GM19324 (cell line): Measurements from ENCODE around the gene CHCHD6.

Source experiments
- ATAC-seq: cut with Tn5 transposase; IDR thresholded peaks from one replicate; pipeline ENCODE4 v1.9.1; 2021; ENCODE audit warnings: mild to moderate bottlenecking, moderate library complexity; ENCODE audit not compliant: unreplicated experiment, low FRiP score

The CHCHD6 gene

DNA sequence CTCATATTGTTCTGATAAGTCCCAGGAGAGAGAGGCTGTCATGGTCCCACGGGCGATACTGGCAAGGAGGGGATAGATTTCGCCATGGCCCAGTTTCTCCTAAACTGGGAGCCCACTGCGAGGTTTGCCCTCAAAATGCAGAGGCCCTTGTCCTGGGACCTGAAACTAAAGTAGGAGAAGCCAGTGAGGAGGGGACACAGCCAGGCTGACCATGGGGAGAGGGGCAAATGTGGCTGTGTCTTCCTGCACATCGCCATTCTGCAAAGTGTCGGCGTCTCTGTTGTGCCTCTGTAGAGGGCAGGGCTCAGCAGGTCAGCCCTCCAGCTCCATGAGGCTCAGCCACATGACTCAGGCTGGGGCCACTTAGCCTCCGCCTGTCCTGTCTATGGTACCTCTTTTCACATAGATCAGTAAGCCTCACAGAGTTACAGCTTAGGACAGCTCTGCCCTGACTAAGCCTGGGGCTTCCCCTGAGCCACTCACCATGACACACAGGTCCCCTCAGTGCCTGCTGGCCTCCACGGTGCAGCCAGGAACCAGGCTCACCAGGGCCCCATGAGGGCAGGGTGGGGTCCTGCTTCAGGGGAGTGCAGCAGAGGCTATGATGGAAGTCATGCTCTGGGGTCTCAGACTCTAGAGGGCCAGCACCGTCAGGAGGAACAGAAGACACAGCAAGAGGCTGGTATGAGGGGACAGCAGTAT lies 250.3 kb downstream of the CHCHD6 start:
- no peak for ATAC-seq

DNA sequence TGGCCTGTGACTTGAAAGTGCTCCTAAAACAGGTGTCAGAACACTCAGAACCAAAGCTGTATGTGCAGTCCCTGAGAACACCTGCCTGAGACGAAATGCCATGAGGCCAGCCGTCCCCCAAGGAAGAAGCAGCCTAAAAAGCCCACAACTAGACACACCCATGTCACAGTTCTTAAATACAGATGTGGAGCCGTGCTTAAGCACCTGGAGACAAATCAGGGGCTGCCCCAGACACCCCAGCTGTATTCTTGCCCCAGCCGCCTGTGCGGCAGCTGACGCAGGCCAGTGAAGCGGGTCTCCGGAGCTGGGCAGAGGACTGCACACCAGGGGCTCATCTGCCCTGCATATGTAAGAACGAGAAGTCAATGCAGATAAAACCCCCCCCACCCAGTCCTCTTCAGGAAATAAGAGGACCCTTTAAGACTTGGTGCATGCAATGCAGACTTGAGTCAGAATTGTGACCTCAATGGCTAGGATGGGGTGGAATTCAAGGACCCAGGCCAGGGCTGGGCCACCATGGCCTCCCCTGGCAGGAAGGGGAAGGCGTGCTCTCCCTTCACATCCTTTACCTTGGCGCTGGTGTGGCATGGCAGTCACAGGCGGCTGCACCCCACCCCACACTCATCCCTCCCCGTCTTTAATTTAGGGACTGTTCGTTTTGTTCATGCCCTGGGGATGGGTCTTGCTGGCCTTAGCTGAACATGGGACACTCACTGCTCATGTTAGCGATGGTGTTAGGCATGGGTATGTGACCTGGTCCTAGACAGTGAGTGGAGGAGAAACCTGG lies 251.2 kb downstream of the CHCHD6 start:
- ATAC-seq, result no peak

DNA sequence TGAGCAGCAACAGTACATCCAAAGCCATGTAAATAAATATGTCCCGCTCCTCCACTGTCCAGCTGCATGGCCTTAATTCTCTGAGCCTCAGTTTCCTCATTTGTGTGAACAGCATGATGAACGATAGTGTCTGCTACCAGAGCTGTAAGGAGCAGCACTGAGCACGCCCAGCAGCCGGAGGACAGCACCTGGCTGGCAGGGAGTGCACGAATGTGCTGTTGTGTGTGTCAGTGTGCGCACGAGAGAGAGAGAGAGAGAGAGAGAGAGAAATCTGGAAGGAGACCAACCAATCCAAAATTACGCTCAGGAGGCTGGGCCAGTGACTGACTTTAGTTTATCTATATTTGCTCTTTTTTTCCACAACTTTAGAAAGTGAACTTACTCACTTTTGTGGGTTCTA lies 252.3 kb downstream of the CHCHD6 start:
- no peak for ATAC-seq

DNA sequence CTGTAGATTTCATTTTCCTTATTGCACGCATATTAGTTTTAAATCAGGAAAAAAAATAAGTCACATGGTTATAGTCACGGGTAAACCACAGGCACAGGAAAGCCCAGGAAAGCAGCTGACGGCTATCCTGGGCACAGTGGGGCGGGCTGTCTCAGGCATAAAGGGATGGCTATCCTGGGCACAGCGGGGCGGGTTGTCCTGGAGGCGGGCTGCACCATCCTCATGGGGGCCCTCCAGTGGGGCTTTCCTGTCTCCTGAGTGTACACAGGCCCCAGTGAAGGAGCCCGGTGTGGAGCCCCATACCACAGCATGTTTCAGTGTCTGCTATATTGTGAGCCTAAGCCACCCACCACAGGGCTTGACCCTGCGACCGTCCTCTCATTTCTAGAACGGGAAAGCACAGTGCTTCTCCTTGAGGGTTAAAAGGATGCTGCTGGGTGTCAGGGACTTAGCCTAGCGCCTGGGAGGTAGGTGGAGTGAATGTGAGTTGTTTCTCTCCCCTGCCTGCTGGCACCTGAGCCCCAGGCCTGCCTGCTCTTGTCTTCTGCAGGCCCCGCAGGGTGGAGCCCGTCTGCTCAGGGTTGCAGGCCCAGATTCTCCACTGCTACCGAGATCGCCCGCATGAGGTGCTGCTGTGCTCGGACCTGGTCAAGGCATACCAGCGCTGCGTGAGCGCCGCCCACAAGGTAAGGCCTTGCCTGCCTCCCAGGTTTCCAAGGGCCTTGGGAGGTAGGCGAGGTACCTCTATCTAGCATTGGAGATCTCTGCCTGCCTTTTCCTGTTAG lies 253.0 kb downstream of the CHCHD6 start:
- ATAC-seq, result no peak

DNA sequence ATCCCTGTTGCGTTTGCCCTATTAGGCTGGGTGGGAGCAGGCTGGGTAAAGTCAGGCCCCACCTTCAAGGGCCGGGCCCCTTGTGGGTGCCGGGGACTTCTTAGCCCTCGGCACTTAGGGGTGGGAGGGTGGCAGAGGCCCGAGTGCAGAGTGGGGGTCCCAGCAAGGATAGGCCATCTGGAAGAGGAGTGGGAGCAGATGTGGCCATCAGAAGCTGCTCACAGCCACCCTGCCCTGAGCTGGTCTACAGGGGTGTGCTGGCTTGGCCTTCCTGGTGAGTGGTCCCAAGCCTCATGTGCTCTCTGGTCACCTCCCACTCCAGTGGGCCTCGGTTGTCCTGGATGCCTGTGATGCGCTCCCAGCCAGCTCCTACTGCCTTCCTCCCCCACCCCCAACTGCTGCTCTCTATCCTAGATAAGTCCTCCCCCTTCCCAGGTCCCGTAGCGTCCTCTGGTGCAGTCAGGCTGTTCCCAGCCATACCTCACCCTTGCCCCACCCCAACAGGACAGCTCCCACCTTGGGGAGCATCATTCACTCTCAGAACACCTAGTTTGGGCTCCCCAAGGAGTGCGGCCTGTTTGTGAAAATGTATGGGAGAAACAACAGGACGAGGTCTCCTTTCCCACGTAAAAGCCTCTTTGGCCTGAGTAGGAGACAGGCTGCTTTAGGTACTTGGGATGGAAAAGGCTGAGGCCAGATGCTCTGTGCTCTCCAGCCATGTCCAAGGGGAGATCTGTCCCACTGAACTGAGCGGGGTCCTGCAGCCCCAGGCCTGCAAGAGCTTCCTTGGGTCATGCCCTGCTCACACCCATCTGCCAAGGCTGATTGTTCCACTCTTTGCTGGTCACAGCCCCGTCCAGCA lies 254.0 kb downstream of the CHCHD6 start:
- ATAC-seq, result no peak

DNA sequence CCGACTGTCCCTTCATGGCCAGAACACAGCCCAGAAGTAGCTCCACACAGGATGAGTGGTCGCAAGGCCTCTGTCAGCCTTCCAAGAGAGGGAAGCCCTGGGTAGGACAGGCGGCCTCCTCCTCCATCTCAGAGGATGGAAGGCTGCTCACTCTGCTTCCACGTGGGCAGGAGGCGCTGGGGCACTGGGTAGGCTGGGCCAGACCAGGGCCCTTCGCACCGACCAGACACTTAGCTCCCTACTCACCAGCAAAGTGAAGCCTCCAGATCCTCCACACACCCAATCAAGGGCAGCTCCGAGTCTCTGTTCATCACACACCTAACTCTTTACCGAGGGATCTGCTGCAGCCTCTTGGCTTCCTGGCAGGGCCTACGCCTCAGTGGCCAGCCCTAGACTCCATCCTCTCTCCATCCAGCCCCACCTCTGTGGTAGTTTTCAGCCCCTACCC lies 254.6 kb downstream of the CHCHD6 start:
- ATAC-seq, result no peak

DNA sequence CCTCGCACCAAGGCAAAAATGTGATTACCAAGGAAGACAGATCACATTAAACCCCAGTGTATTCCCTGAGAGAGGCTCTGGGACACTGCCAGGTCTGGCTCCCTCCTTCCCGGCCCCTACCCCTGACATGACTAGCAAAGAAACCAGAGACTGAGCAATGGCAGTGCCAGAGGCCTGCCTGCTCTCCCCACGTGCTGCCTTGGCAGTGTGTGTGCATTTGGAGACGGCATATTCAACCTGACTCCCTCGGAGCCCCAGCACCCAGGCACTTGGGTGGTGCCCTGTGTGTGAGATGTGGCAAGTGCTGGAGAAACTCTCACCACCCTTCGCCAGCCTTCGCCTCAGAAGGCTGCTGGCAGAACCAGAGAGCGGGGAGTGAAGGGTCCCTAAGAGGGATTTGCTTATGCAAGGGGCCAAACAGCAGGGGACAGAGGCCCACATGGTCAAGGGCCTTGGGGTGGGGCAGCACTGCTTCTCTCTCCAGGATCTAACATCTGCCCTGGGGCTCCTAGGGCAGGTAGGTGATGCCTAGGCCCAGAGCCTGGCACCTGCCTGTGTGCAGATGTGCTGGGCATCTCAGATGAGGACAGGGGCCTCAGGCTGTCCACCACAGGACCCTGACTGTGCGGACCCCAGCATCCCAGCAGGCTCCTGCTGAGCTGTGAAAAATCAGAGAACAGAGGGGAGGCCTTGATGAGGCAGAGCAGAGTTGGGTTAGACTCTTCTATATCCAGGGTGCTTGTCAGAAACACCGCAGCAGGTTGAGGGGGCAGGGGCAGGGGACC lies 255.3 kb downstream of the CHCHD6 start:
- no peak for ATAC-seq

DNA sequence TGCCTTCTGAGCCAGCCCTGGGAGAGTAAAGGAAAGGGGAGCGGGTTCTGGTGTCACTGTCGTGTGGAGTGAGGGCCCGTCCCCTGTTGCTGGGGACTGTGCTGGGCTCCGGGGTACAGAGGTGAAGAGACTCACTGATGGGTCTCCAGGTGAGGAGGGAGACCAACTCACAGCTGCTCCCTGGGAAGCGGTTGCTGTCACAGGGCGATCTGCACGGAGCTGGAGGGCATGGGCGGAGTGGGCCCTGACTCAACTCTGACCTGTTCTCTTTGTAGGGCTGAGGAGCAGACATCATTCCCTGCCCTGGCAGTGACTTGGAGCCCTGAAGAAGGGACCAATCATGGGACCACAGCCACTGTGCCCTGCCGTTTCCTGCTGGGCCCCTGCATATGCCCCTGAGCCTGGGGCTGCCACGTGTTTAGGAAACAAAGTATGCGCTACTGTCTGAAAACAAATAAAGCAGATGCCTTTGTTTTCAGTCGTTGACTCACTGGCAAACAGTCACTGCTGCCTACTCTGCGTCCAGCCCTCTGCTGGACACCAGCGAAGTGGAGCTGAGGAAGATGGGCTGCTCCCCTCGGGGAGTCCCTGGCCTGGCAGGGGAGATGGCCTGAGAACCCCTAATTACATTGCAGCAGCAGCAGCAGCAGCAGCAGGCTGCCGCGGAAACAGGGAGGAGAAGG lies 256.0 kb downstream of the CHCHD6 start:
- ATAC-seq, result no peak

DNA sequence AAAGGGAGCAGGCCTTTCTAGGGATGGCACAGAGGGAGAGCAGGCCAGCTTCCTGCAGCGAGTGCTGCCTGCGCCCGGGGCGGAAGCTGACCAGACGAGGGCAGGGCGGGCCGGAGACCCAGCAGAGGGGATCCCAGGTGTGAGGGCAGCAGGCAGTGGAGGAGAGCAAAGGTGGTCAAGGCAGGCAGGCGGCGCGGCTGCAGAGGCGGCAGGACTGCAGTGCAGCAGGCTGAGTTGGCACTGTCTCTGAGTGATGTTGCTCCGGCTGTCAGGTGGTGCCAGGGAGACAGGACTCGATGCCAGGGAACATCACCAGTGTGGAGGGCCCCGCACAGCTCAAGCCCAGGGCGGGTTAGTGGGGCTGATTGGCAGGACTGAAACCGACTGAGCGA lies 256.6 kb downstream of the CHCHD6 start:
- ATAC-seq, result no peak

DNA sequence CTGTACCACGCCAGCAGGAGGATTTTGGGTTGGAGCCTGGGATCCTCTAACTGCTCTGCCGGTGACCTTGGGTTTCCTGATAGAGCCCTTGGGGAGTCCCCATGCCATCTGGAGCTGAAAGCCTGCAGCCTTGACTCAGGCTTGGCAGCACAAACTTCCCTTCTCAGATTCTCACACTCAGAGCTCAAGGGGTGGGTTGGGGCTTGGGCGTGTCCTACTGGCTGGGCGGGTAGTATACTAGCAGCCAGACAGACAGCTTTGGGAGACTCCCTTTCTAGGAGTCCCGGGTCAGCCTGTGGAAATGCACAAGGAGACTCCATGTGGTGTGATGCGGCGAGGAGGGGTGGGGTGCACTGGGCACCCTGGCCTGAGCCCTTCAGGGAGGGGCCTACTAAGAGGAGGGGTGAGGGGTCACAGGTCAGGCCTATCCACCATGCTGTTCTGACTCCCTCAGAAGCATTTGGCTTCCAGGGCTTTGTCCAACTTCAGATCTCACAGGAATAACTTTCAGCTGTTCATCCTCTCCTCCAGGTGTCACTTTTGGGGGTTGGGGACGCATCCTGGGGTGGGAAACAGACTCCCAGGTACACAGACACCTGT lies 257.3 kb downstream of the CHCHD6 start:
- ATAC-seq, result no peak

DNA sequence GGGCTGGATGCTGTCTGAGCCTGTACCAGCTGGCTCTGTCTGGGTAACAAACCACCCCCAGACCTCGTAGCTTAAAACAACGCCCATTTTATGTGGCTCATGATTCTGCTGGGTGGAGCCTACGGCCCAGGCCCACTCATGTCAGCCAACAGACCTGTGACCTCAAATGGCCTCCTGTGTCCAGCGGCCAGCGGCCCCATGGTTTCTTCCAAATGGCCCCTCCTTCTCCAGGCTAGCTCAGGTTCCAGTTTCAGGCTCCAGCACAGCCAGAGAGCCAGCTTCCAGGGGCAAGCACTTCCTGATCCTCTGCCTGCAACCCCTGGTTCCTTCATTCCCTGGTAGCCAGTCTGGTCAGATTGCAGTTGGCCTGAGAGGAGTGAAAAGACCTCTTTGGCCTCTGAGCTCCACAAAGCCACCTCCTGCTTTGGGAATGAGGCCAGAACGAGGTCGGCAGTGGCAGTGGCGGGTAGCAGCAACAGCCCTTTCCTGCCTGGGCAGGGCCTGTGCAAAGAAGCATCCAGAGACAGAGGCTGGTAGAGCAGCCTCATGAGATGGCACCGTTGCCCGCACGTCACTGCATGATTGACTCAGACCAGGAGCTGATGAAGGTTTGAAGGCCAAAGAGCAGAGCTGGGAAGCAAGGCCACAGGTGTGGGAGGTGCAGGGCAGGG lies 257.9 kb downstream of the CHCHD6 start:
- ATAC-seq, result no peak

DNA sequence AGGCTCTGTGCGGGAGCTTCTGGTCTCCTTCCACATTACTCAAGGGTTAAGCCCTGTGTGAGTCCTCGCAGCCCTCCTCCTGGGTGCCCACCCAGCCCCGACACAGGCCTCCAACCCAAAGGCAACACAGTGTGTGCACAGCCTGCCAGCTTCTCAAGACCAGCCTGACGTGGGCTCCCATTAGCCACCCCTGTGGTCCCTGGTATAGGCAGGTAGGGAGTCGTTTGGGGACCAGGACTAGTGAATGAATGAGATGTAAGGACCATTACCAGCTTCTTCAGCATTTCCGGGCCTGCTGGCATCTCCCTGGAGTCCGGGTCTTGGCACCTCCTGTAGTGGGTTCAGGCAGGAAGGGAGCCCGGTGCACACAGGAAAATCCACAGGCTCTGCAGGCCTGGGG lies 258.7 kb downstream of the CHCHD6 start:
- no peak for ATAC-seq

DNA sequence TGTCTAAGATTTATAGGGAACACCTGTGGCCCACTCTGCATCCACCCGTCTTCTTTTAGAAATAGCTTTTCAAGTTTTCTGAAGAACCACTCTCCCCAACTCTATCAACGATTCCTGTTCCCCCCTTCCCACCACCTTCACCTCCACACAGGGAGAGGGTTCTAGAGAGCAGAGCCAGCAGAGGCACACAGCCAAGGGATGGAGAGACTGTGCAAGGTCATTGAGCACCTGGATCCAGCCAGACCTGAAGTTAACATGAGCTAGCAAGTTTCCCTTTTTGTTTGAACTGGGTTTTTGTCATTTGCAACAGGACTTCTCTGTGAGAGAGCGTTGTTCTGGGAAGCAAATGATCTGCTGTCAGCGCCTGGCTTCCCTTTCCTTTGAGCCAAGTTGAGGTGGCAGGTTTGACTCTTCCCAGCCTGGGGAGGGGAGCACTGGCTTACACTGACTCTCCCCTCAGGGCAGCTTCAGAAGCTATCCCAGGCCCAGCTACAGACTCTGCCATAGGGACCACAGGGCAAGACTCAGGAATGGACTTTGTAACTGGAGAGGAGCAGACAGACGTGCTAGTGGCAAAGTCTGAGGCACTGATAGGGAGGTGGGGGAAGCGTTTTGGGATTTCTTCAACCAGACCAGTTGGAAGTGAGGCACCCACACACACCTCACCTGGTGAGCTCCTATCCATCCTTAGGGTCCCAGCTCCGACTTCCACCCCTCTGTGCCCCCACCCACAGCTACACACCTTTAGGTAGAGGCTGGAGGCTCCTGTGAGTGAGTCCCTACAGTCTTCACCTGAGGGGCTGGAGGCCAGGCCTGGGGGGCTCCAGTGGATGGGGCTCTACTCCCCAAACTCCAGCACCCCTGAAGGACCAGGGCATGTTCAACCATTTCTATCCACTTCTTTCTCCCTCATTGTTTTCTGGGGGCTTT lies 259.5 kb downstream of the CHCHD6 start:
- no peak for ATAC-seq

DNA sequence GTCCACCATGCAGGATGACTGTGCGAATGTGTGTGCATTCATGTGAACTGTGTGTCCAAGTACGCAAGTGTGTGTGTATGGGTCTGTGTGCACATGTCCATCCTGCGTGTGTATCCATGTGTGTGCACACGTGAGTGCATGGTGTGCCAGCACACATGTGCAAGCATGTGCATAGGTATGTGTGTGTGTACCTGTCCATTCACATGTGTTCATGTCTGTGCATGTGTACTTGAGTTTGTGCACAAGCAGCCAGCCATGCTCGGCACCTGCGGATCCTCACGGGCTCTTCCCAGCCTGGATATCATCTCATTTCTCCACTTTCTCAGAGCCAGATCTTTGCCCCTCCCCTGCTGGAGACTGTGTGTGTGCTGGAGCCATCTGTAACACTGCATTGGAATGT lies 260.2 kb downstream of the CHCHD6 start:
- ATAC-seq, result no peak

DNA sequence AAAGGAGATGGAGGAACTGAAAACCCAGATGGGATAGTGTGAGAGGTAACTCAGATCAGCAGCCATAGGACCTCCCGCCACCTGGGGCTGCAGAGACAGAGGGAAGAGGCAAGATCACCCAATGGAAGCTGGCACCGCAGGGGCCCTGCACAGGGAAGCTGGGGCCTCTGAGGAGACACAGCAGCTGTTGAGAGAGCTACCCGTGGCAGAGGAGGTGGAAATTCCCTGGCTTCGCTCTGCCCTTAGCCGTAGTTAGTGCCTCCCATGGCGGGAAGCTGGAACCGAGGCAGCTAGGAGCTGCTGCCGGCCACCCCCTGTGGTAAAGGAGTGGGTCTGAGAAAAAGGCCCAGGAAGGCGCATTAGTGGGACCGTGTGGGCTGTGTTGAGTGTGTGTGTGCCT lies 260.9 kb downstream of the CHCHD6 start:
- no peak for ATAC-seq

DNA sequence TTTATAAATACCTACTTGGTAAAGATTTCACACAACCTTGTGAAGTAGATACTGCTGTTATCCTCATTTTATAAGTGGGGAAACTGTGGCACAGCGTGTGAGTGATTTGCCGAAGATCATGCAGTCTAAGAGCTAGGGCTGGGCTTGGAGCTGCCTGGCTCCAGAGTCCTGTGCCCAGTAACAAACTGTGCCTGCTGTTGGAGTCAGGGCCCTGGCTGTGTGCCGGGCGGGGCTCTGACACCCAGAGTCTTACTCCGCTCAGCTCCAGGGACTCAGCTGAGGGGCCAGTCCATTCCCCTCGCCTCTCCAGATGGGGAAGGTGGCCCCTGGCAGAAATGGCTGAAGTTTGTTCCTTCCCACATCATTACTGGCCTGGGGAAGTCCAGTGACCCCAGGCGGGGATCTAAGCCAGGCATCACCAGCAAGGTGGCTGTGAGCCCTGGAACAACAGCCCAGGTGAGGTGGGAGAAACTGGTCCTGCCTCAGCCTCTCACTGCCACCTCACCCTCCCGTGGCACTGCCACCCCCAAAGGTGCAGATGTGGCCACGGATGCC lies 261.6 kb downstream of the CHCHD6 start:
- no peak for ATAC-seq

DNA sequence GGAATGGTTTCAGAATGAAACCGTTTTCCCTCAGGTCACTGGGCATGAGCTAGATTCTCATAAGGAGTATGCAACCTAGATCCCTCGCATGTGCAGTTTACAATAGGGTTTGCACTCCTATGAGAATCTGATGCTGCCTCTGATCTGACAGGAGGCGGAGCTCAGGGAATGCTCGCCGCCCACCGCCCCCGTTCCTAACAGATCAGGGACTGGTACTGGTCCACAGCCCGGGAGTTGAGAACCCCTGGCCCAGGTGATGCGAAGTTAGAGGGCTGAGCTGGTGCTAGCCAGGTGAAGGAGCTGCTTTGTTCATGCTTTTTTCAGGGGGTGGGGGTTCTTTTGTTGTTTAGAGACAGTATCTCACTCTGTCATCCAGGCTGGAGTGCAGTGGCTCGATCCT lies 263.3 kb downstream of the CHCHD6 start:
- ATAC-seq, result no peak
